Measurements from ENCODE around the gene SYT4.
"Not testable (repeated sequence)": the region's sequence is repeated elsewhere in the genome, so short reads cannot be mapped to it uniquely, and the experiment has no call there.

Gene SYT4

GRCh38 chr18:43310239-43310638 lies 32.9 kb upstream of the SYT4 start:
- no peak overlapping the region for H3K27ac ChIP-seq (ENCODE audit: low read length, poor library complexity, severe bottlenecking)
- no peak overlapping the region for H4K91ac ChIP-seq (ENCODE audit: low read length)
- H3K27me3 ChIP-seq (ENCODE audit: control insufficient read depth in 1 of 2, insufficient read depth in 1 of 2, low read length in 2 of 2): peaks cover 0 to 6% of the 10 kb centered on the region in 2 experiments
- H2BK15ac ChIP-seq (ENCODE audit: low read depth, poor library complexity, severe bottlenecking): no peak overlapping the region
- no peak overlapping the region for H3K23ac ChIP-seq (ENCODE audit: low read length in 2 of 2)
- no peaks in the 10 kb centered on the region for H3K9me3 ChIP-seq (ENCODE audit: control insufficient read depth, low read length)
- H3K79me1 ChIP-seq (replicated peaks; ENCODE audit: low read length, poor library complexity, severe bottlenecking): no peaks in the 10 kb centered on the region
- H2AFZ ChIP-seq (ENCODE audit: low read depth, low read length): no peak overlapping the region
- no peak overlapping the region for H3K4me2 ChIP-seq (ENCODE audit: low read length, poor library complexity, severe bottlenecking)
- no peaks in the 10 kb centered on the region for H3K36me3 ChIP-seq (ENCODE audit: control insufficient read depth in 1 of 2, insufficient read depth in 2 of 2, low read depth in 1 of 2, low read length in 2 of 2)
- H3K9ac ChIP-seq (ENCODE audit: low read length): no peak overlapping the region
- H4K8ac ChIP-seq (ENCODE audit: low read length): no peak overlapping the region
- H2BK12ac ChIP-seq (ENCODE audit: low read length in 2 of 2): no peak overlapping the region
- WGBS: no CpG with 5 or more reads among the region's 1 CpG
- H2BK5ac ChIP-seq (ENCODE audit: low read depth, low read length, poor library complexity, severe bottlenecking): no peak overlapping the region
- no peak overlapping the region for H2AK5ac ChIP-seq (ENCODE audit: low read length, severe bottlenecking)
- no peak overlapping the region for H3K14ac ChIP-seq (ENCODE audit: low read length in 2 of 2)
- no peak overlapping the region for H3K4ac ChIP-seq (ENCODE audit: low read depth in 1 of 2, low read length in 2 of 2)
- no peak overlapping the region for H3K18ac ChIP-seq (ENCODE audit: low read depth in 1 of 2, low read length in 2 of 2)
- DNase-seq: no peak
- H3K4me1 ChIP-seq (ENCODE audit: control insufficient read depth, insufficient read depth, low read depth, low read length): no peaks in the 10 kb centered on the region
- H2BK120ac ChIP-seq (ENCODE audit: low read depth, low read length): no peak overlapping the region
- H3K4me3 ChIP-seq (ENCODE audit: insufficient read depth in 1 of 2, low read depth in 1 of 2, low read length in 2 of 2): no peak overlapping the region

DNA sequence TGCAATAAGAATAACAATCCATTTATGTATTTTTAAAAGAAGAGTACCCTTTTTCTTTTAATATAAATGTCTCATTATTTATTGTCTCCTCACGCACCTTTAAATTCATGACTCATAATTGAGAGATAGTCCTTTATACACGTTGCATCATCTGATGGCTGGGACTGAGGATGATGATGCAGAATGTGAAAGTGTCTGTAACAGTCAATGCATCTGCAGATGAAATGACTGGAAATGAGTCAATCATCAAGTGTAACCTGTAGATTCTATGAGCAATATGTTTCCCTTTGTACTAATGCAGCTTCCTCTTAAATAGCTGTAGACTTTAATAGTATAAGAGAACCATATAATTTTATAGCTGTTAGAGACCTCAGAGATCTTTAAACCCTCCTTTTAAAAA lies 26.1 kb upstream of the SYT4 start:
- H3K18ac ChIP-seq (ENCODE audit: low read depth in 1 of 2, low read length in 2 of 2): no peak overlapping the region
- no peak overlapping the region for H3K4ac ChIP-seq (ENCODE audit: low read depth in 1 of 2, low read length in 2 of 2)
- no peak overlapping the region for H2BK120ac ChIP-seq (ENCODE audit: low read depth, low read length)
- no peaks in the 10 kb centered on the region for H3K4me1 ChIP-seq (ENCODE audit: control insufficient read depth, insufficient read depth, low read depth, low read length)
- no peak overlapping the region for H3K14ac ChIP-seq (ENCODE audit: low read length in 2 of 2)
- H3K27me3 ChIP-seq (ENCODE audit: control insufficient read depth in 1 of 2, insufficient read depth in 1 of 2, low read length in 2 of 2): no peaks in the 10 kb centered on the region
- H2AFZ ChIP-seq (ENCODE audit: low read depth, low read length): no peak overlapping the region
- H2BK12ac ChIP-seq (ENCODE audit: low read length in 2 of 2): no peak overlapping the region
- H4K8ac ChIP-seq (ENCODE audit: low read length): no peak overlapping the region
- H3K9ac ChIP-seq (ENCODE audit: low read length): no peak overlapping the region
- no peak overlapping the region for H3K4me2 ChIP-seq (ENCODE audit: low read length, poor library complexity, severe bottlenecking)
- H3K79me1 ChIP-seq (replicated peaks; ENCODE audit: low read length, poor library complexity, severe bottlenecking): no peaks in the 10 kb centered on the region
- H3K23ac ChIP-seq (ENCODE audit: low read length in 2 of 2): no peak overlapping the region
- H3K27ac ChIP-seq (ENCODE audit: low read length, poor library complexity, severe bottlenecking): no peak overlapping the region
- no peak overlapping the region for H3K4me3 ChIP-seq (ENCODE audit: insufficient read depth in 1 of 2, low read depth in 1 of 2, low read length in 2 of 2)
- DNase-seq: no peak
- no peak overlapping the region for H4K91ac ChIP-seq (ENCODE audit: low read length)
- H2BK5ac ChIP-seq (ENCODE audit: low read depth, low read length, poor library complexity, severe bottlenecking): no peak overlapping the region
- no peaks in the 10 kb centered on the region for H3K36me3 ChIP-seq (ENCODE audit: control insufficient read depth in 1 of 2, insufficient read depth in 2 of 2, low read depth in 1 of 2, low read length in 2 of 2)
- WGBS: 56% methylated on average over 1 of the region's 2 CpGs
- H2BK15ac ChIP-seq (ENCODE audit: low read depth, poor library complexity, severe bottlenecking): no peak overlapping the region
- no peak overlapping the region for H2AK5ac ChIP-seq (ENCODE audit: low read length, severe bottlenecking)
- no peaks in the 10 kb centered on the region for H3K9me3 ChIP-seq (ENCODE audit: control insufficient read depth, low read length)

DNA sequence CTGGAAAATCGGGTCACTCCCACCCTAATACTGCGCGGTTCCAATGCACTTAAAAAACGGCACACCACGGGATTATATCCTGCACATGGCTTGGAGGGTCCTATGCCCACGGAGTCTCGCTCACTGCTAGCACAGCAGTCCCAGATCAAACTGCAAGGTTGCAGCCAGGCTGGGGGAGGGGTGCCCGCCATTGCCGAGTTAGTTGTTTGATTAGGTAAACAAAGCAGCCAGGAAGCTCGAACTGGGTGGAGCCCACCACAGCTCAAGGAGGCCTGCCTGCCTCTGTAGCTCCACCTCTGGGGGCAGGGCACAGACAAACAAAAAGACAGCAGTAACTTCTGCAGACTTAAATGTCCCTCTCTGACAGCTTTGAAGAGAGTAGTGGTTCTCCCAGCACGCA lies 8.9 kb upstream of the SYT4 start:
- not testable (repeated sequence) for H3K27me3 ChIP-seq (ENCODE audit: control insufficient read depth in 1 of 2, insufficient read depth in 1 of 2, low read length in 2 of 2); H3K18ac ChIP-seq (ENCODE audit: low read depth in 1 of 2, low read length in 2 of 2); H3K9me3 ChIP-seq (ENCODE audit: control insufficient read depth, low read length); H2BK15ac ChIP-seq (ENCODE audit: low read depth, poor library complexity, severe bottlenecking); H3K79me1 ChIP-seq (replicated peaks; ENCODE audit: low read length, poor library complexity, severe bottlenecking); H2AK5ac ChIP-seq (ENCODE audit: low read length, severe bottlenecking); H2BK12ac ChIP-seq (ENCODE audit: low read length in 2 of 2); H2BK5ac ChIP-seq (ENCODE audit: low read depth, low read length, poor library complexity, severe bottlenecking); H3K36me3 ChIP-seq (ENCODE audit: control insufficient read depth in 1 of 2, insufficient read depth in 2 of 2, low read depth in 1 of 2, low read length in 2 of 2); H4K8ac ChIP-seq (ENCODE audit: low read length); H2AFZ ChIP-seq (ENCODE audit: low read depth, low read length); H3K23ac ChIP-seq (ENCODE audit: low read length in 2 of 2); H3K14ac ChIP-seq (ENCODE audit: low read length in 2 of 2); H3K4ac ChIP-seq (ENCODE audit: low read depth in 1 of 2, low read length in 2 of 2); H2BK120ac ChIP-seq (ENCODE audit: low read depth, low read length); DNase-seq; H3K9ac ChIP-seq (ENCODE audit: low read length); H4K91ac ChIP-seq (ENCODE audit: low read length); H3K4me1 ChIP-seq (ENCODE audit: control insufficient read depth, insufficient read depth, low read depth, low read length); H3K27ac ChIP-seq (ENCODE audit: low read length, poor library complexity, severe bottlenecking); H3K4me2 ChIP-seq (ENCODE audit: low read length, poor library complexity, severe bottlenecking)
- WGBS: 91% methylated on average over 11 of the region's 11 CpGs
- peak overlapping the region in 1 of 2 experiments; percentile 20 for H3K4me3 ChIP-seq (ENCODE audit: insufficient read depth in 1 of 2, low read depth in 1 of 2, low read length in 2 of 2)

- WGBS: 96% methylated on average over 13 of the region's 16 CpGs
- Histone ChIP-seq H3K27me3 (ENCODE audit: control insufficient read depth in 1 of 2, insufficient read depth in 1 of 2, low read length in 2 of 2) (peaks cover 2 to 9% of the 10 kb centered on the region in 2 experiments), H2BK5ac (ENCODE audit: low read depth, low read length, poor library complexity, severe bottlenecking) (no peak overlapping the region), H4K8ac (ENCODE audit: low read length) (no peak overlapping the region), H2BK15ac (ENCODE audit: low read depth, poor library complexity, severe bottlenecking) (no peak overlapping the region), H3K9me3 (ENCODE audit: control insufficient read depth, low read length) (no peaks in the 10 kb centered on the region), H2BK12ac (ENCODE audit: low read length in 2 of 2) (no peak overlapping the region), H3K4me1 (ENCODE audit: control insufficient read depth, insufficient read depth, low read depth, low read length) (no peaks in the 10 kb centered on the region), H3K23ac (ENCODE audit: low read length in 2 of 2) (no peak overlapping the region), H3K4me3 (ENCODE audit: insufficient read depth in 1 of 2, low read depth in 1 of 2, low read length in 2 of 2) (no peak overlapping the region), H2AK5ac (ENCODE audit: low read length, severe bottlenecking) (no peak overlapping the region), H2AFZ (ENCODE audit: low read depth, low read length) (no peak overlapping the region), H3K18ac (ENCODE audit: low read depth in 1 of 2, low read length in 2 of 2) (no peak overlapping the region), H2BK120ac (ENCODE audit: low read depth, low read length) (no peak overlapping the region), H3K4me2 (ENCODE audit: low read length, poor library complexity, severe bottlenecking) (no peak overlapping the region), H4K91ac (ENCODE audit: low read length) (no peak overlapping the region), H3K27ac (ENCODE audit: low read length, poor library complexity, severe bottlenecking) (no peak overlapping the region), H3K36me3 (ENCODE audit: control insufficient read depth in 1 of 2, insufficient read depth in 2 of 2, low read depth in 1 of 2, low read length in 2 of 2) (no peaks in the 10 kb centered on the region), H3K4ac (ENCODE audit: low read depth in 1 of 2, low read length in 2 of 2) (no peak overlapping the region), H3K9ac (ENCODE audit: low read length) (no peak overlapping the region), H3K79me1 (replicated peaks; ENCODE audit: low read length, poor library complexity, severe bottlenecking) (no peaks in the 10 kb centered on the region), H3K14ac (ENCODE audit: low read length in 2 of 2) (no peak overlapping the region)
- DNase-seq: no peak
These were observed 6.0 kb upstream of the SYT4 start for GRCh38 chr18:43283299-43283698.
